Left kidney (tissue), 2 donors: ENCODE results near the gene COX17. TPM values are rescaled to one million over a fixed set of nuclear protein-coding genes. Genes with fewer than 3 reads are reported as not detected.

Experiments used
- DNase-seq: peaks from one replicate; pipeline ENCODE4 v3.0.0-alpha.2; 2013
- polyA plus RNA-seq: library from polyadenylated mRNA; unstranded; fragments of 120-200 nt; gene quantifications from one replicate; pipeline ENCODE4 v1.2.1, GENCODE V29; 2013; ENCODE audit not compliant: insufficient read length

Gene COX17
- polyA plus RNA-seq, 1 donor: 36.7 TPM

- DNase-seq: no peak
Measured at GRCh38 chr3:119625451-119626153, 51.6 kb downstream of the COX17 start.

GRCh38 chr3:119624002-119624720 lies 53.0 kb downstream of the COX17 start:
- no peak for DNase-seq

- DNase-seq: no peak
Measured at GRCh38 chr3:119620899-119621298, 56.3 kb downstream of the COX17 start.

Other genes with a start within 250 kb of the COX17 start
- gene TMEM39A, start 213.8 kb downstream of the COX17 start, polyA plus RNA-seq: 60.3 TPM
- gene POGLUT1, start 208.4 kb downstream of the COX17 start, polyA plus RNA-seq: 33.6 TPM
- 109 TPM for gene TIMMDC1, start 178.9 kb downstream of the COX17 start, polyA plus RNA-seq
- 0.20 TPM for gene CD80, start 117.8 kb downstream of the COX17 start, polyA plus RNA-seq
- gene ADPRH, start 97.9 kb downstream of the COX17 start, polyA plus RNA-seq: 6.3 TPM
- gene PLA1A, start 79.5 kb downstream of the COX17 start, polyA plus RNA-seq: 7.3 TPM
- gene POPDC2, start 16.8 kb downstream of the COX17 start, polyA plus RNA-seq: 7.7 TPM
- 35.7 TPM for gene CFAP91, start 25.6 kb upstream of the COX17 start, polyA plus RNA-seq
- gene NR1I2, start 104.7 kb upstream of the COX17 start, polyA plus RNA-seq: 0.78 TPM